Stomach smooth muscle (tissue), 2 donors: Measurements from ENCODE around the gene FAM3D.

Experiments used
- H3K27ac ChIP-seq: one replicate; pipeline ENCODE4 v1.7.0; 2013; ENCODE audit warnings: mild to moderate bottlenecking, low read length, inconsistent platforms
- H3K27me3 ChIP-seq, 2 donors: one replicate each; pipeline ENCODE4 v1.7.0; 2013; ENCODE audit warnings: low read length in 2 of 2; ENCODE audit not compliant: insufficient read depth in 2 of 2, control insufficient read depth in 1 of 2
- H3K36me3 ChIP-seq, 2 donors: one replicate each; pipeline ENCODE4 v1.7.0; 2013; ENCODE audit warnings: low read length in 2 of 2; ENCODE audit not compliant: control insufficient read depth in 2 of 2, insufficient read depth in 2 of 2
- H3K4me1 ChIP-seq: one replicate; pipeline ENCODE4 v1.7.0; 2013; ENCODE audit warnings: low read length; ENCODE audit not compliant: control insufficient read depth, insufficient read depth
- H3K4me3 ChIP-seq, 2 donors: one replicate each; pipeline ENCODE4 v1.7.0; 2013; ENCODE audit warnings: low read length in 2 of 2
- H3K9ac ChIP-seq, 2 donors: one replicate each; pipeline ENCODE4 v1.7.0; 2013; ENCODE audit warnings: low read length in 2 of 2, mild to moderate bottlenecking in 1 of 2
- H3K9me3 ChIP-seq, 2 donors: one replicate each; pipeline ENCODE4 v1.7.0; 2013; ENCODE audit warnings: low read length in 2 of 2; ENCODE audit not compliant: control insufficient read depth in 2 of 2
- donor health status: healthy.
- donor health status: Pancreatic carcinoma.

FAM3D gene

DNA sequence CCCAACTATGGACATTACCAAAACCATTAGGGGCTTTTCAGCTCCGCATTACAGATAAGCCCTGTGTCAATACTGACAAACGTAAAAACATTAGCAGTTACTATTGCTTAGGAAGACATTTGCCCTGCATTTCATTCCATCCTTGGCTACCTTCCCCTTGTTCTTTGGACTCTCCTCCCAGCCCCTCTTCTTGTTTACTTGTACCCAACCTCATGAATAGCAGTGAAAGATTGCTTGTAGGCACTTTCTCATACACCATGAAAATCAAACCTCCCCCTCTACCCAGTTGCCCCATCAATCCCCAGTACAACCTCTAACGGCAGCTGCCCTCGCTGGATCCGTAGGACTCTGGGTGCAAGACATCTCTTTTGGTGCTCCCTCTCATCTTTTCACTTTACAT, 72.5 kb downstream of the FAM3D start:
- H3K36me3 ChIP-seq: no peaks in the 10 kb centered on the region
- H3K27ac ChIP-seq: no peak overlapping the region
- H3K9me3 ChIP-seq: no peaks in the 10 kb centered on the region
- H3K9ac ChIP-seq: no peak overlapping the region
- H3K4me3 ChIP-seq: no peak overlapping the region
- H3K4me1 ChIP-seq: no peaks in the 10 kb centered on the region
- H3K27me3 ChIP-seq: no peaks in the 10 kb centered on the region

DNA sequence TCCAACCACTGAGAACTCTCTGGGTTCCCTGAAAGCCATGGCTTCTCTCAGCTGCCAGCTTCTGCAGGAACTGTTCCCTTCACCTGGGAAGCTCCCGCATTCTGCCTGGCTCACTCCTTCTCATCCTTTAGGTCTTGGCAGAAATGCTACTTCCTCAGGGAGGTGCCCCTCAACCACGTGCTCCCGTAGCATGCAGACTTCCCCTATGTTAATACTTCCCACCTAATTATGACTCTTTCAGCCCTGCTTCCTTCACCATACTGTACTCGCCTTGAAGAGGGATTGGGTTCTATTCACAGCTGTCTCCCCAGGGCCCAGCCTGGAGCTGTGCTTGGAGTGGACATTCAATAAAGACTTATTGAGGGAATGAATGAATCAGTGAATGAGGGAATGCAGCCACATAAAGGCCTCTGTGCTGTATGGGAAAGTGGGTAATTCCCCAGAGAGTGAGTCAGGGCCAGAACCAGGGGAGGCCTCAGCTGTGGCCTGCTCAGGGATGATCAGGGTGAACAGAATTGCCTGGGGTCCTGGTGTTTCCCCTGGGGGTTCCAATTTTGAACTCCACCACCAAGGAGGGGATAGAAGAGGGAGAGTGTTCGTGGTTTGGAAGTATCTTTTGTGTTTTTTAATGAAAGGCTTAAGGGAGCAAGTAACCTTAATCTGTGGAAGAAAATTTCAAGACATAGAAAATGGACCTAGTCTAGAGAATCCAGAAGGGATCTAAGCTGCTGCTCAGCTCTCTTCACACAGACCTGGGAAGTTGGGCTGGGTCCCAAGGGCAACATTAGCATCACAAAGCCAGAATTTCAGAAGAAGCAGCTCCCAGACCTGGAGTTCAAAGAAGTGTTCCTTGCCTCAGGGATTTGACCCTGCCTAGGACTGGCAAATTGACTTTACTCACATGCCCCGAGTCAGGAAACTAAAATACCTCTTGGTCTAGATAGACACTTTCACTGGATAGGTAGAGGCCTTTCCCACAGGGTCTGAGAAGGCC, 74.8 kb downstream of the FAM3D start:
- H3K36me3 ChIP-seq: no peaks in the 10 kb centered on the region
- H3K27me3 ChIP-seq: peaks cover 7 to 13% of the 10 kb centered on the region in 2 donors
- no peak overlapping the region for H3K27ac ChIP-seq
- H3K4me1 ChIP-seq: peaks cover 3% of the 10 kb centered on the region
- H3K4me3 ChIP-seq: no peak overlapping the region
- no peaks in the 10 kb centered on the region for H3K9me3 ChIP-seq
- H3K9ac ChIP-seq: no peak overlapping the region

DNA sequence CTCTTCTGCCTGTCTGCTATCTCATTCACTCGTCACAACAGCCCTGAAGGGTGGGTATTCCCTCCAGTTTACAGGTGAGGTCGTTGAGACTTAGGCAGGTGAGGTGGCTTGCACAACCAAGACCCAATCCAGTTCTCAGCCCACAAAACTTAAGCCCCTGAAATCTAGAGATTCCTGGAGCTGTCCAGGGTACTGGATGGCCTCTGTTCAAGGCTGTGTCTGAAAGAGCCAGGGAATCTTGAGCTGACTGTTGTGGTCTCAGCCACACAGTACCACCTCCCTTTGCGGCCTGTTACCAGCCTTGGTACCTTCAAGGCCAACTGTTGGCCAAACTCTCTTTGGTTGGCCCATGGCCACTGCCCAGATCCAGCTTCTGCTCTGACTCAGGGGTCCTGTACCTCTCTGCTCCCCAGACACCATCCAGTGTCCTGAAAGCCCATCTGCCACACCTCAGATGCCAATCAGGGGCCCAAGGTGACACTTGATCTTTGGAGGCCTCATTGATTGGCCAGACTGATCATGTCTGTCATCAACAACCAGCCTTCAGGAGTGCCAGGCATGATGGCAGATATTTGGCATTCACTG, 78.5 kb downstream of the FAM3D start:
- Histone ChIP-seq H3K4me1 (peaks cover 12% of the 10 kb centered on the region), H3K36me3 (no peaks in the 10 kb centered on the region), H3K9ac (no peak overlapping the region), H3K27ac (no peak overlapping the region), H3K27me3 (peaks cover 16 to 18% of the 10 kb centered on the region in 2 donors), H3K4me3 (no peak overlapping the region), H3K9me3 (no peaks in the 10 kb centered on the region)

DNA sequence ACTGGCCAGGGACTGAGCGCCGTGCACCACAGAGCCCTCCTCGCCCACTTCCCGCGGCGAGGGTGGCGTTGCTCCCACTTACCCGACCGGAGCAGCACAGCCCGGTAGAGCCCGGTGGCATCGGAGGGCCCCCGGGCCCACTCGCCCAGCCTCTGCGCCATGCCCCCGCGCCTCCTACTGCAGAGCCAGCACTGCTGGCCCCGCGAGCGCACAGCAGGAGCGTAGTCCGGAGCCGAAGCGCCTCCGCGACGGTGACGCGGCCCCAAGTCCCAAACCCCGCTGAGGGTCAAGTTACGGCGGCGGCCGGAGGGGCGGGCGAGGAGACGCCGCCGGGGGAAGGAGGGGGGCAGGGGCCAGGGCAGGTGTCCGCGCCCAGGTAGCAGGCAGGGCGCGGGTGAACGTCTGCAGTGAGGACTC, 79.8 kb downstream of the FAM3D start:
- Histone ChIP-seq H3K36me3 (no peaks in the 10 kb centered on the region), H3K9me3 (no peaks in the 10 kb centered on the region), H3K9ac (no peak overlapping the region), H3K27ac (no peak overlapping the region), H3K27me3 (peaks cover 16 to 18% of the 10 kb centered on the region in 2 donors), H3K4me3 (peak overlapping the region in 1 of 2 donors; percentile 8), H3K4me1 (peaks cover 12% of the 10 kb centered on the region)

DNA sequence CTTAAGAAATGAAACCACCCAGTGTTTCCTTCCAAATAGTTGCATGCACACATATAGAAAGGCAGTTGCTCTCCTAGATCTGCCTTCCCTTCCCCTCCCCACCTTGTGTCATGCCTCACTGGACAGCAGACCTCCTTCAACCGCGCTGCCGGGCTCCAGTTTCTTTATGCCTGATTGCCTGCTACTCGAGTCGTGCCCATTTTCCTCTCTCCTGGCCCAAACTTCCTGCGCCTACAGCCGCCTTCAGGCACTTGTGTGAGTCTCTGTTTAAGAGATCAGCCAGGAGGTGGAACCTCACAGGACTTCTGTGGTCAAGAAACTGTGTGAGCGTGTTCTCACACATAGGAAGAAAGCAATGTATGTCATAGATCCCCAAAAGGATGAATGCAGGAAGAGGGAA, 80.6 kb downstream of the FAM3D start:
- H3K4me3 ChIP-seq: peak overlapping the region in 1 of 2 donors; percentile 88
- no peaks in the 10 kb centered on the region for H3K9me3 ChIP-seq
- no peak overlapping the region for H3K27ac ChIP-seq

DNA sequence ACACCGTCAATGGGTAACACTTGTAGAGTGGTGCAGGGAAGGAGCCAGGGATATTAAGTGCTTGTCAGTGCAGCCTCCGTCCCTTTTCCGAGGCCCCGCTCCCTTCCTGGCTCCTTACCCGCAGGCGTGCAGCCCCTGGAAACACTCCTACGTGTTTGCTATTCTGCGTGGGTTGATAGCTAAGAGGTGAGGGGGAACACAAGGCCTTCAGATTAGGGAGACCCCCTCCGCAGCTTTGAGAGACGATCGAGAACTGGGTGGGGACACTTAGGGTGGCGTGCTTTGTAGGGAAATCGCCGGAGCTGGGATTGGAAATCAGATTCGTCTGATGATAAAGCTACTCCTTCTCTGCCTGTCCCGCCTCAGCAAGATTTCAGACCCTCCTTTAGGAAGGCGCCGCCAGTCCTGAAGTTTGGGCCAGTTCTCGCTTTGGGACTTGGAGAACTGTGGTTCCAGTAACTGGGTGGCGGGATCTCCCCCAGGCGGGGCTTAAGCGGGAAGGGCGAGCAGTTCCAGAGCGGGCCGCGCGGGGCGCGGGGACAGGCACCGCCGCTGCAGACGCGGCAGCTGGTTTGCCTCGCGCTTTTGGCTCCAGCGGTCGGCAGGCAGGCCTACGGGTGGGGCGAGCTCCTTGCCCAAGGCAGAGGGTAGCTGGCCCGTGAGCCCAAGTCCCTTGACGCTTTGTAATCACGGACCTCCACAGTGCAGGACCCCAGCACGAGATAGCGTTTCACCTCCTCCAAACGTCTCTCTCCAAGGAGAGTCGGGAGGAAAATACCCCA, 81.4 kb downstream of the FAM3D start:
- Histone ChIP-seq H3K27me3 (peaks cover 16 to 18% of the 10 kb centered on the region in 2 donors), H3K9me3 (no peaks in the 10 kb centered on the region), H3K9ac (peak overlapping the region; percentile 63 to 83), H3K27ac (peak overlapping the region; percentile 76), H3K4me3 (peak overlapping the region; percentile 69 to 88), H3K4me1 (peaks cover 12% of the 10 kb centered on the region), H3K36me3 (no peaks in the 10 kb centered on the region)

More for the DNA sequence above, 80.6 kb downstream of the FAM3D start:
- Histone ChIP-seq H3K27me3 (peaks cover 16 to 18% of the 10 kb centered on the region in 2 donors), H3K4me1 (peaks cover 12% of the 10 kb centered on the region), H3K9ac (no peak overlapping the region), H3K36me3 (no peaks in the 10 kb centered on the region)

DNA sequence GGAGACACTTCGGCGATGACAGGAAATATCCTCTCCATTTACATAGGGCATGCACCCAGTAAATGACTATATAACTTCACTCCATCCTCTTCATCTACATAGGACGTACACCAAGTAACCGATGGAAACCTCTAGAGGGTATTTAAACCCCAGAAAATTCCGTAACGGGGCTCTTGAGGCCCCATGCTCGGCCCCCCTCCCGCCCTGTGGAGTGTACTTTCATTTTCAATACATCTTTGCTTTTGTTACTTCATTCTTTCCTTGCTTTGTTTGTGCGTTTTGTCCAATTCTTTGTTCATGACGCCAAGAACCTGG, 81.9 kb downstream of the FAM3D start:
- Histone ChIP-seq H3K36me3 (no peaks in the 10 kb centered on the region), H3K27ac (peak overlapping the region; percentile 76), H3K9me3 (no peaks in the 10 kb centered on the region), H3K27me3 (peaks cover 16 to 18% of the 10 kb centered on the region in 2 donors), H3K4me3 (peak overlapping the region; percentile 69 to 88), H3K9ac (peak overlapping the region; percentile 63 to 83), H3K4me1 (peaks cover 12% of the 10 kb centered on the region)
